ENCODE data around the gene NLGN4X. TPM values are rescaled to one million over a fixed set of nuclear protein-coding genes. Genes with fewer than 3 reads are reported as not detected.
"Not testable (repeated sequence)": the region's sequence is repeated elsewhere in the genome, so short reads cannot be mapped to it uniquely, and the experiment has no call there.

NLGN4X gene
- polyA plus RNA-seq, 6 donors from 2014 or later: 0.23 TPM; not detected in 5

DNA sequence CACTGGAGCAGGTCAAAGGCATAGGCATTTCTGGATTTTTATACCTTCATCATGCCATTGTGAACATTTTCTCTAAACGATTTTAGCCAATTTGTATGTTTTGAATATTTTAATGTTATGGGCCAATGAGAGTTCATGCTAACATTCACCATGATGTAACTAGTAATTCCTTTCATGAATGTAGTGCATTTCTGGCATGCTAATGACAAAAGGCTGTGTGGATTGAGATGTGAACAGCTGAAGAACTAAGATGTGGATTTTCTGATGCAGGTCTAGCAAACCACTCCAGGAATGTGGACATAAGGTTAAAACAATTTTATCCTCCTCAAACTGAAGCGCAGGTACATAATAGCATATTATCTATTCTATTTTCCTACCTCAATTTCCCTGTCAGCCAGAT, 269.4 kb downstream of the NLGN4X start:
- Mint-ChIP-seq H3K4me3 (no peak overlapping the region), H3K27me3 (peaks cover 0 to 8% (median 0%) of the 10 kb centered on the region in 3 donors), H3K27ac (no peak overlapping the region), H3K36me3 (no peaks in the 10 kb centered on the region), H3K9me3 (peaks cover 0 to 8% (median 2%) of the 10 kb centered on the region in 7 donors), H3K4me1 (no peaks in the 10 kb centered on the region)
- DNase-seq (no peak), ATAC-seq (ENCODE audit: low read depth in 2 of 2) (no peak)

DNA sequence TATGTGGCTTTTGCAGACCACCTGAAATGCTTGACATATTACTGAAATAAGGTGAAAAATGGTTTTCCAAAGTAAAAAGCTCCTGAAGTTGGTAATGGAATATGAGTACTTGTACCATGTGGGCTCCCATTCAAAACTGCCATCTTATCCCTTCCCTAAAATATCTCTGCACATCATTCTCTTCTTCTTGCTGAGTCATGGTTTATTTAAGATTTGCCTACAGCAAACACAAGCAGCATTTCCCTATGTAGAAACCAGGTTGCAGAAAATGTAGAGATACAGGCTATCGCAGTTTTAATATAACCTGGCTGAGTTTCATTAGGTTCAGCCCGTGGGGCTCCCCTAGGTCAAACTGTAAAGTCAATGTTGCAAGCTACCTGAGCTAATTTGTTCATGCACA, 270.1 kb downstream of the NLGN4X start:
- no peak for ATAC-seq (ENCODE audit: low read depth in 2 of 2)

DNA sequence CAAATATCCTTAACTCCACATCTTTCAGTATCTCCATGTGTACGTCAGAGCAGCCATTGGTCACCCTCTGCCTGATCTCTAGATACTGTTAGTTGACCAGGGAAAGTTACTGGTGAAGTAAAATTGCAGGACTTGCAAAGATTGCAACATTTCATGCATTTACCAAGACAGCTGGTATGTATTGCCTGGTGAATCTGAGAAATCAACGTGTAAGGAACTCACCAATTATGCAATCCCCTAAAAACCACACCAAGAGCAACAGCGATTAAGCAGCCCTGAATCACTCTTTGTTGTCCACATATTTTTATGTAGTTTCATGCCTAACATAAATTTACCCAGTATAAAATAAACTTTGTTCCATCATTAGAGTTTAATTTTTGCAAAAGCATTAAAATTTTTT, 271.2 kb downstream of the NLGN4X start:
- ATAC-seq (ENCODE audit: low read depth in 2 of 2) (no peak), DNase-seq (no peak)
- H3K4me3 Mint-ChIP-seq: no peak overlapping the region
- peaks cover 0 to 8% (median 0%) of the 10 kb centered on the region in 3 donors for H3K27me3 Mint-ChIP-seq
- no peaks in the 10 kb centered on the region for H3K36me3 Mint-ChIP-seq
- no peaks in the 10 kb centered on the region for H3K4me1 Mint-ChIP-seq
- no peak overlapping the region for H3K27ac Mint-ChIP-seq
- H3K9me3 Mint-ChIP-seq: peaks cover 0 to 9% (median 0%) of the 10 kb centered on the region in 7 donors

More for the DNA sequence above, 270.1 kb downstream of the NLGN4X start:
- Mint-ChIP-seq H3K36me3 (no peaks in the 10 kb centered on the region), H3K4me3 (no peak overlapping the region), H3K9me3 (peaks cover 0 to 9% (median 2%) of the 10 kb centered on the region in 7 donors), H3K27ac (no peak overlapping the region), H3K27me3 (peaks cover 0 to 8% (median 0%) of the 10 kb centered on the region in 3 donors), H3K4me1 (no peaks in the 10 kb centered on the region)
- DNase-seq: no peak

DNA sequence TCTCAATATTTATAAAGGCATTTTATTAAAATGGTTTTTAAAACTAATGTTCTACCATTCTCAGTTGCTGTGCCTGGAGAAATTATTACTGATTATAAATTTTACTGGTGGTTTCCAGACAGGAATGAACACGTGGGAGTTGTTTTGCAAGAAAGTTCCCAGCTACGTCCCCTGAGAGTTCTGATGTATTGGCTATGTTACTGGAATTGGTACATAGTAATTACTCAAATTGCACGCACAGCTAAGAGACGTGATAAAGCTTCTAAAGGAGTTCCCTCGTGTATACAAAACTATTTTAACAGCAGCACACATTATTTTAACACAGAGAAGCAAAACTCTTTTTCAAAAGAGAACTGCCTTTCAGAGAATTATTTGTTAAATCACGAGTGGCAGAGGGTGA, 292.2 kb downstream of the NLGN4X start:
- H3K9me3 Mint-ChIP-seq: peaks cover 0 to 5% (median 2%) of the 10 kb centered on the region in 7 donors
- no peak overlapping the region for H3K4me3 Mint-ChIP-seq
- no peaks in the 10 kb centered on the region for H3K36me3 Mint-ChIP-seq
- no peaks in the 10 kb centered on the region for H3K27me3 Mint-ChIP-seq
- H3K4me1 Mint-ChIP-seq: no peaks in the 10 kb centered on the region
- DNase-seq (no peak), ATAC-seq (ENCODE audit: low read depth in 2 of 2) (no peak)
- no peak overlapping the region for H3K27ac Mint-ChIP-seq

DNA sequence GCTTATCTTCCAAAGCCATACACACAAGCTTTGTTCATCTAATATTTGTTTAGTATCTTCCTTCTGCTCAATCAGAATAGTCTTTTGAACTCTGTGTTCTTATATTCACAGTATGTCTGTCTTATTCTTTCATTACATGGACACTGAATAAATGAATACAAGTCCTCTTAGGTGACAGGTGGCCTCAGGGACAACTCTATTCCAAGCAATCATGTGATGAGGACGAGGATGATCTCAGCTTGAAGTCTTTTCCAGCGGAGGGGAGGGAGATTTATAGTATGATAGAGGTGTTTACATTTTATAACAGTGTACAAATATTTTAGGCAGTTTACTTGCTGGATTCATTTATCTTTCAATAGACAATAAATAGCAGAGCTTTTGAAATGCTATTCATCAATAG, 300.4 kb downstream of the NLGN4X start:
- no peaks in the 10 kb centered on the region for H3K36me3 Mint-ChIP-seq
- H3K27me3 Mint-ChIP-seq: no peaks in the 10 kb centered on the region
- peaks cover 0 to 4% (median 0%) of the 10 kb centered on the region in 7 donors for H3K9me3 Mint-ChIP-seq
- H3K4me1 Mint-ChIP-seq: no peaks in the 10 kb centered on the region
- H3K27ac Mint-ChIP-seq: no peak overlapping the region
- no peak for ATAC-seq (ENCODE audit: low read depth in 2 of 2)
- no peak overlapping the region for H3K4me3 Mint-ChIP-seq
- DNase-seq: no peak

DNA sequence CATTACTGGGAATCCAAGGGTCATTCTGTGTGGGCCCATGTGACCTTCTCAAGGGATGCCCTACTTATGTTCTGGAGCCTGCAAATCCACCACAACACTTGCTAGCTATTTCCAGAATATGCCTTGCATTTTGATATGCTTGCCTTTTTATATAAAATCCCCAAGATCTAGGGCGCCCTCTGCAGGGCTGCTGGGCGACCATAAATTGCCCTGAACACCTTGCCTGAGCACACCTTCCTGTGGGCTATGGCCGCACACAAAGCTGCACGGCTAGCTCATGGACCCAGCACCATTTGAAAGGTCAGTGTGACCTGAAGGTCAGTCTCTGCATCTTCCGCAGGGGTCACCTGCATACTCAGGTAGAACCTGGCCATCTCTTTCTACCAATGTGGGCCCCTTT, 311.7 kb downstream of the NLGN4X start:
- H3K27me3 Mint-ChIP-seq: no peaks in the 10 kb centered on the region
- H3K4me1 Mint-ChIP-seq: no peaks in the 10 kb centered on the region
- ATAC-seq (ENCODE audit: low read depth in 2 of 2) (no peak), DNase-seq (no peak)
- H3K36me3 Mint-ChIP-seq: no peaks in the 10 kb centered on the region
- H3K4me3 Mint-ChIP-seq: no peak overlapping the region
- no peak overlapping the region for H3K27ac Mint-ChIP-seq
- peaks cover 0 to 10% (median 0%) of the 10 kb centered on the region in 7 donors for H3K9me3 Mint-ChIP-seq

DNA sequence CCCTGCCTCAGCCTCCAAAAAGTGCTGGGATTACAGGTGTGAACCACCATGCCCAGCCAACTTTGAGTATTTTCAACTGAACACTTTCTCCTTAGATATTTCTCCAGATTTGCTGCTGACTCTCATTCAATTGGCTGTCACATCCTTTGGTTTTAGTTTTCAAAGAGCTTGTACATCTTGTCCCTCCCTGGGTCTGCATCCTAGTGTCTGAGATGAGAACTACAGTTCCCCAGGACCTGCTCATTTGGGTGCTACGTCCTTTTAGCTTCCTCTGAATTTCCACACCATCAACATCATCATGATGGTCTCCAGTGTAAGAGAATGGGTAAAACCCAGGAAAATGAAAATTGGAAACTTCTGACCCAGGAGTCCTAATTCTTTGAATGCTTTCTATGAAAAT, 312.9 kb downstream of the NLGN4X start:
- Mint-ChIP-seq H3K36me3 (no peaks in the 10 kb centered on the region), H3K9me3 (peaks cover 0 to 20% (median 0%) of the 10 kb centered on the region in 7 donors), H3K27ac (no peak overlapping the region), H3K4me1 (no peaks in the 10 kb centered on the region), H3K27me3 (no peaks in the 10 kb centered on the region), H3K4me3 (no peak overlapping the region)
- ATAC-seq (ENCODE audit: low read depth in 2 of 2) (no peak), DNase-seq (no peak)

DNA sequence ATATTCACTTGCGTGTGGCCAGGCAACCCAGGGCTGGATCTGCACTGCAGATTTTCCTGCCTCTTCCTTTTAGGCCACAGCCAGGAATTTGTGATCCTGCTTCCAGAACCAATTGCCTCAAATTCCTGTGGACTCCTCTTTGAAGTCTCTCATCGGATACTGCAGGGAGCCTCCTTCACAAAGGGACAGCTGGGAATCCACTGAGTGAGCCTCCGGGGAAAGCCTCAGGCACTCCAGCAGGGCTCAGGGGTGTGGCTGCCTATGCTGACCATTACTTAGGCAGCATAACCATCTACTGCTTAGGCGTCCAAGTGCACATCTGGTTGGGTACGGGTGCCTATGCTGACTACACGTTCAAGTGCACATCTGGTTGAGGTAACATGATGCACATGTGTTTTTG, 321.5 kb downstream of the NLGN4X start:
- DNase-seq: no peak
- H3K27me3 Mint-ChIP-seq: no peaks in the 10 kb centered on the region
- H3K4me1 Mint-ChIP-seq: no peaks in the 10 kb centered on the region
- H3K27ac Mint-ChIP-seq: no peak overlapping the region
- peaks cover 0 to 15% (median 5%) of the 10 kb centered on the region in 7 donors for H3K9me3 Mint-ChIP-seq
- no peak for ATAC-seq (ENCODE audit: low read depth in 2 of 2)
- H3K36me3 Mint-ChIP-seq: no peaks in the 10 kb centered on the region
- no peak overlapping the region for H3K4me3 Mint-ChIP-seq

DNA sequence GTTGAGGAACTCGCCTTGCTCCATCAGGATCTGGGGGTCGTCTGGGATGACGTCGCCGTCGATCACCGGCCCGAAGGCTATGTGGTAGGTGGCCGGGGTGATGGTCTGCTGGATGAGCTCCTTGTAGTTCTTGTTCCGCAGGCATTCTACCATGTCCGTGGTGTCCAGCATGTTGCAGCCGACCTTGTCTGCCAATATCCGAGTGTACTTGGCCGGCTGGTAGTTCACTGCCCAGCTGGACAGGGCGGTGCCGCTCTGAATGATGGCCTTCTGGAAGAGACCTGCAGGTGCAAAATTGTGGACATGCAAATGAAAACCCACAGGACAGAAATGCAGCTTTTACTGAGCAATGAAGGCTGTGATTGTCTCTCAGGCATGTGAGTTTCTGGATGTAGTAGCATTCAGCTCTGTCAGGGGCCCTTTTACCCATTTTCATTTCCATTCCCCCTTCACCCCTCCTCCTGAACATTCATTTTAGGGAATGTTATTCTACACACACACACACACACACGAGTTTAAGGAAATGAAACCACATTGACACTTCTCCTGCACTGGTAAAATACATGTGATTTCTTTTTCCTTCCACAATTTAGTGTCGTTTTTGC, 325.0 kb downstream of the NLGN4X start:
- H3K9me3 Mint-ChIP-seq; H3K27me3 Mint-ChIP-seq; H3K36me3 Mint-ChIP-seq; H3K4me3 Mint-ChIP-seq; H3K4me1 Mint-ChIP-seq; DNase-seq; H3K27ac Mint-ChIP-seq; ATAC-seq (ENCODE audit: low read depth in 2 of 2): not testable (repeated sequence)

DNA sequence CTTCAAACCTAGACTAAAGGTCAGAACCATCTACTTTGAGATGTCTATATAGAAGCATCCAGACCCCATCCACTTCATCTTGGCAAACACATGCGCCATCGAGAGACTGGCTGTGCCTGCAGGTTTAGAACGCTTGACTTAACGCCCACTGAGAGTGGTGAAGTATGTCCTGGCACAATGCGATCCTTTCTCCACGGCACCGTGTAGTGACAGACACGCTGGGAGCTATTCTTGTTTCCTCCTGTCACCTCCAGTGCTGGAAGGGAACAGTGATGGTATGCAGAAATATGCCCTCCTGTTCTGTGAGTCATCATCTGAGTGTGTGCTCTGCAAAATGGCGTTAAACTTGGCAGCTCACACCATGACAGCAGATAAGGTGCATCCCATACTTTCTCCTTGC, 330.2 kb downstream of the NLGN4X start:
- DNase-seq (no peak), ATAC-seq (ENCODE audit: low read depth in 2 of 2) (no peak)
- Mint-ChIP-seq H3K4me3 (no peak overlapping the region), H3K36me3 (no peaks in the 10 kb centered on the region), H3K27me3 (no peaks in the 10 kb centered on the region), H3K4me1 (no peaks in the 10 kb centered on the region), H3K27ac (no peak overlapping the region), H3K9me3 (peaks cover 0 to 5% (median 0%) of the 10 kb centered on the region in 7 donors)

DNA sequence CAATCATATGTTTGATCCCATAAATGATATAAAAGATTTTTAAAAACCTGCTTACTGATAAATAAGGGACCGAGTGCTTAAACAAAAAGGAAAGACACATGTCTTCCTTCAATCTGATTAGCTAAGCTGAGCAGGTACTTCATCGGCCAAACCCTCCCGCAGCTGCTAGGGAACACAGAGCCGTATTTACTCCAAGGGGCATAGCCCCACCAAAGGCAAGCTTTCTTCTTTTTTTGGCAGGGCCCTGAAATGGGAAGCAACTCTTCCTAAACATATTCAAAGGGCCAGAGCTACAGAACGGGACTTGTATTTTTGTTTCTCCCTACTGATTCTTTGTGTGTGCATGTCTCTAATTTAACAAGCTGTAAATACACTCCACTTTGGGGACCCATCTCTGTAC, 337.3 kb downstream of the NLGN4X start:
- H3K27ac Mint-ChIP-seq: no peak overlapping the region
- no peaks in the 10 kb centered on the region for H3K36me3 Mint-ChIP-seq
- no peaks in the 10 kb centered on the region for H3K27me3 Mint-ChIP-seq
- peaks cover 0 to 1% (median 0%) of the 10 kb centered on the region in 7 donors for H3K9me3 Mint-ChIP-seq
- H3K4me1 Mint-ChIP-seq: no peaks in the 10 kb centered on the region
- DNase-seq (no peak), ATAC-seq (ENCODE audit: low read depth in 2 of 2) (no peak)
- H3K4me3 Mint-ChIP-seq: no peak overlapping the region

DNA sequence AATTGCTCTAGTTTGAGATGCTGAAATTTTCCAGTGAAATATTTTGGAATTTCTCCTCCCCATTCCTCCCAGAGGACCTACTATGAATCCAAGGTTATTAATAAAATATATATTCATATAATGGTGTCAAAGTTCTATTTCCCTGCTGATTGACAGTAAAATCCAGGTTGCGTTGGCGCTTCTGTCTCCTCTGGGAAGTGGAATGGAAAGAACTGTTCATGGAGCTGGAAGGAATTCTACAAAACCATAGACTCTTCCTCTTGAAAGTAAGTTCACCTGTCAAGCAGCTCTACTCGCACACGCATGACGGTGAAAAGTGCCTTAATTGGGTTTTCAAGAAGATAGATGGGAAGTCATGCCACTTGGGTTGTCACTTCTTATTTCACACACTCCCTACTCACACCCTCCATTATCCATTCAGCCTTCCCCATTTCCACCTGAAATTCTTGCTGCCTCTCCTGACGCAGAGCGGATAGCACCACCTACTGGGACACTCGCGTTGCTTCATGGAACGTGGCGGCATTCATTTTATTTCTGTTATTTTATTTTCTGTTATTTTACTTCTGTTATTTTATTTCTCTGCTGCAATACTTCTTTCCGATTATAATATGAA, 351.6 kb downstream of the NLGN4X start:
- H3K9me3 Mint-ChIP-seq: no peaks in the 10 kb centered on the region
- no peak overlapping the region for H3K27ac Mint-ChIP-seq
- no peaks in the 10 kb centered on the region for H3K27me3 Mint-ChIP-seq
- DNase-seq (no peak), ATAC-seq (ENCODE audit: low read depth in 2 of 2) (no peak)
- H3K4me3 Mint-ChIP-seq: no peak overlapping the region
- H3K36me3 Mint-ChIP-seq: no peaks in the 10 kb centered on the region
- H3K4me1 Mint-ChIP-seq: no peaks in the 10 kb centered on the region

DNA sequence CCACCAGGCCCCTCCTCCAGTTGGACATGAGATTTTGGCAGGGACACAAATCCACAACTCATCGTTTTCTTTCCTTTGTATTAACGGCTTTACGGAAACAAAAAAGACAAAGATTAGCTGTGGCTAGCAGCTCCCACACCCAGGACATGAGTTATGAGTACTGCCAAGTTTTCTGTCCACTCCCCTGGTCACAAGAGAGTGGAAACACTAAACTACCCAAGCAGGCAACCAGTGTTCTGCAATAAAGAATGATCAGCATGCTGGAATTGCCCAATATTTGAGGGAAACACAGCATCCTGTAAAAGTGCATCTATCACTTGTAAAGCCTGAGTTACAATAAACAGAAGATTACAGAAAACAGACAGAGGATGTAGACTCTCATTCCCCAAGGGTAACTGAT, 358.4 kb downstream of the NLGN4X start:
- no peak overlapping the region for H3K4me3 Mint-ChIP-seq
- no peaks in the 10 kb centered on the region for H3K36me3 Mint-ChIP-seq
- no peaks in the 10 kb centered on the region for H3K4me1 Mint-ChIP-seq
- no peak for DNase-seq
- no peak overlapping the region for H3K27ac Mint-ChIP-seq
- ATAC-seq (ENCODE audit: low read depth in 2 of 2): no peak
- no peaks in the 10 kb centered on the region for H3K27me3 Mint-ChIP-seq
- peaks cover 0 to 11% (median 4%) of the 10 kb centered on the region in 7 donors for H3K9me3 Mint-ChIP-seq

DNA sequence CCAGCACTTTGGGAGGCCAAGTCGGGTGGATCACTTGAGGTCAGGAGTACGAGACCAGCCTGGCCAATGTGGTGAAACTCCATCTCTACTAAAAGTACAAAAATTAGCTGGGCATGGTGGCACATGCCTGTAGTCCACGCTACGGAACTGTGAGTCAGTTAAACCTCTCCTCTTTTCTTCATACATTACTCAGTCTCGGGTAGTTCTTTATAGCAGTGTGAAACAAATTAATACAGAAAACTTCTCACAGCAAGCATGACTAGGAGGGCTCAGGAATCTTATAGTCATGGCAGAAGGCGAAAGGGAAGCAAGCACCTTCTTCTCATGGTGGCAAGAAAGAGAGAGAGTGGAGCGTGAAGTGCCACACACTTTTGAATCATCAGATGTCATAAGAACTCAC, 358.9 kb downstream of the NLGN4X start:
- H3K27ac Mint-ChIP-seq: no peak overlapping the region

More for the DNA sequence above, 358.9 kb downstream of the NLGN4X start:
- Mint-ChIP-seq H3K4me1 (no peaks in the 10 kb centered on the region), H3K4me3 (no peak overlapping the region), H3K36me3 (no peaks in the 10 kb centered on the region), H3K27me3 (no peaks in the 10 kb centered on the region), H3K9me3 (peaks cover 0 to 11% (median 4%) of the 10 kb centered on the region in 7 donors)
- DNase-seq: no peak
- no peak for ATAC-seq (ENCODE audit: low read depth in 2 of 2)
